GM12864 (cell line): ENCODE data around the gene SPATA6L.
"Not testable (repeated sequence)": the region's sequence is repeated elsewhere in the genome, so short reads cannot be mapped to it uniquely, and the experiment has no call there.

Source experiments
- DNase-seq: peaks from one replicate; pipeline ENCODE4 v3.0.0-alpha.2; 2011; ENCODE audit warnings: low read depth
- H3K4me3 ChIP-seq: 2 replicates; pipeline ENCODE4 v1.5.1; 2011; ENCODE audit warnings: mild to moderate bottlenecking, low read depth, low read length, control low read depth
- CTCF ChIP-seq: IDR thresholded peaks from 2 replicates; pipeline ENCODE4 v1.5.1; 2011; ENCODE audit warnings: low read depth, mild to moderate bottlenecking, moderate library complexity, low read length, control low read depth, inconsistent platforms; ENCODE audit errors: missing control alignments

Gene SPATA6L

GRCh38 chr9:4620057-4620765, 46.1 kb downstream of the SPATA6L start:
- no peak overlapping the region for H3K4me3 ChIP-seq
- no peak for DNase-seq
- TF ChIP-seq CTCF: no peak

- no peak for DNase-seq
- H3K4me3 ChIP-seq: no peak overlapping the region
- no peak for TF ChIP-seq CTCF
Observed at GRCh38 chr9:4618700-4619099, 47.6 kb downstream of the SPATA6L start.

- no peak for DNase-seq
- H3K4me3 ChIP-seq: no peak overlapping the region
- TF ChIP-seq CTCF: no peak
Observed at GRCh38 chr9:4617752-4618151, 48.5 kb downstream of the SPATA6L start.

- no peak for TF ChIP-seq CTCF
- no peak overlapping the region for H3K4me3 ChIP-seq
- DNase-seq: no peak
Observed at GRCh38 chr9:4615778-4616177, 50.5 kb downstream of the SPATA6L start.

GRCh38 chr9:4615251-4615650, 51.0 kb downstream of the SPATA6L start:
- H3K4me3 ChIP-seq: no peak overlapping the region
- DNase-seq: no peak
- no peak for TF ChIP-seq CTCF

GRCh38 chr9:4614627-4615026, 51.7 kb downstream of the SPATA6L start:
- TF ChIP-seq CTCF: no peak
- DNase-seq: no peak
- H3K4me3 ChIP-seq: no peak overlapping the region

GRCh38 chr9:4606033-4606432, 60.2 kb downstream of the SPATA6L start:
- DNase-seq, H3K4me3 ChIP-seq: not testable (repeated sequence)
